Astrocyte of the spinal cord (primary cell): Measurements from ENCODE around the gene HMG20B.
"Not testable (repeated sequence)": the region's sequence is repeated elsewhere in the genome, so short reads cannot be mapped to it uniquely, and the experiment has no call there.

Experiments
- DNase-seq: peaks from one replicate; pipeline ENCODE4 v3.0.0; 2011; ENCODE audit warnings: low read depth, low spot score
- H3K4me3 ChIP-seq: 2 replicates; pipeline ENCODE4 v1.5.1; 2011; ENCODE audit warnings: low read depth, mild to moderate bottlenecking, low read length, moderate library complexity
- in situ Hi-C: cut with HindIII; loops from 2 replicates; pipeline ENCODE4 v1.10.0; 2017; ENCODE audit warnings: low sequenced_read_pairs
- TF ChIP-seq, protein P1 (sequence below): IDR thresholded peaks from 2 replicates; pipeline ENCODE4 v1.5.1; 2012; ENCODE audit warnings: low read depth, mild to moderate bottlenecking, low read length, inconsistent platforms

Gene HMG20B

DNA sequence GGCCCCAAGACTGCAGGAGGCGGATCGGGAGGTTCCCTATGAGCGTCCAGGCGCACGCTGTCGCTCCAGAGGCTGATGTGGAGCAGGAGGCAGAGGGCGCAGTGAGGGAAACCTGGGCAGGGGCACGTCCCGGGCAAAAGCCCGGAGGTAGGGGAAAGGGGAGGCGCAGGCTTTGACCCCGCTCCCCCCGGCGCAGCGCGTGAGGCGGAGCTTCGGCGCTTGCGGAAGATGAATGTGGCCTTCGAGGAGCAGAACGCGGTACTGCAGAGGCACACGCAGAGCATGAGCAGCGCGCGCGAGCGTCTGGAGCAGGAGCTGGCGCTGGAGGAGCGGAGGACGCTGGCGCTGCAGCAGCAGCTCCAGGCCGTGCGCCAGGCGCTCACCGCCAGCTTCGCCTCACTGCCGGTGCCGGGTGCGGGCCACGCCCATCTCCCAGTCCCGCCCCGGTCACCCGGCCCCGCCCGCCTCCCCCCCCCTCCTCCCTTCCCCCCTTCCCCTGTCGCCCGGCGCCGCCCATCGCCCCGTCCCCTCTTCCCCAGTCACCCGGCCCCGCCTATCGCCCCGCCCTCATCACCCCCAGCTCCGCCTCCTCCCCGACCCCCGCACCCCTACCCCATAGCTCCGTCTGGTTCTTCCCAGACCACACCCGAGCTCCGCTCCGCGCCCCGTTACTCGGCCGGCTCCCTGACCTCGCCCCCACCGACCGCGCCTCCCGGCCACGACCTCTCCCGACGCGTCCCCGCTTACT is 4.1 kb downstream of the HMG20B start:
- in situ Hi-C loops, result no loop called here
- peak; percentile 67 for DNase-seq
- TF ChIP-seq, protein P1, sequence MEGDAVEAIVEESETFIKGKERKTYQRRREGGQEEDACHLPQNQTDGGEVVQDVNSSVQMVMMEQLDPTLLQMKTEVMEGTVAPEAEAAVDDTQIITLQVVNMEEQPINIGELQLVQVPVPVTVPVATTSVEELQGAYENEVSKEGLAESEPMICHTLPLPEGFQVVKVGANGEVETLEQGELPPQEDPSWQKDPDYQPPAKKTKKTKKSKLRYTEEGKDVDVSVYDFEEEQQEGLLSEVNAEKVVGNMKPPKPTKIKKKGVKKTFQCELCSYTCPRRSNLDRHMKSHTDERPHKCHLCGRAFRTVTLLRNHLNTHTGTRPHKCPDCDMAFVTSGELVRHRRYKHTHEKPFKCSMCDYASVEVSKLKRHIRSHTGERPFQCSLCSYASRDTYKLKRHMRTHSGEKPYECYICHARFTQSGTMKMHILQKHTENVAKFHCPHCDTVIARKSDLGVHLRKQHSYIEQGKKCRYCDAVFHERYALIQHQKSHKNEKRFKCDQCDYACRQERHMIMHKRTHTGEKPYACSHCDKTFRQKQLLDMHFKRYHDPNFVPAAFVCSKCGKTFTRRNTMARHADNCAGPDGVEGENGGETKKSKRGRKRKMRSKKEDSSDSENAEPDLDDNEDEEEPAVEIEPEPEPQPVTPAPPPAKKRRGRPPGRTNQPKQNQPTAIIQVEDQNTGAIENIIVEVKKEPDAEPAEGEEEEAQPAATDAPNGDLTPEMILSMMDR, result no peak
- peak overlapping the region; percentile 10 for H3K4me3 ChIP-seq

DNA sequence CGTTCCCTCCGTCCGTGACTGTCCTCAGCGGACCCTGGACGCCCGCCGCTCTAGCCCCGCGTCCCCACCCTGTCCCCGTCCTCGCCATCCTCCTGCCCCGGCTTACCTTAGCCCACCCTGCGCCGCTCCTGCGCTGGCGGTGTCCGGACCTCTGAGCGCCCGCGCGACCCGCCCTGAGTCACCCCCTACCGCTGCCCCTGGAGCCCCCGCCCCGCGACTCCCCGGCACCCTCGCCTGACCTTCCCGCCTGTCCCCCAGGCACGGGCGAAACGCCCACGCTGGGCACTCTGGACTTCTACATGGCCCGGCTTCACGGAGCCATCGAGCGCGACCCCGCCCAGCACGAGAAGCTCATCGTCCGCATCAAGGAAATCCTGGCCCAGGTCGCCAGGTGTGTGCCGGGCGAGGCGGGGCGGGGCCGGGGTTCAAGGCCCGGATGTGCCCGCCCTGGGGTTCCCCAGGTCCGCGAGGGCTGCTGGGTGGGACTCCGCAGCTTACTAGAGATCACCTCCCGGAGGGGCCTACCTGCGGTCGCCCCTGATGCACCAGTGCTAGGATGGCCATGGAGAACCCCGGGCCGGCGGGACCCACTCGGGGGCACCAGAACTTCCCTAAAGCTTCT is 5.1 kb downstream of the HMG20B start:
- H3K4me3 ChIP-seq, result no peak overlapping the region
- TF ChIP-seq, protein P1, result no peak
- in situ Hi-C loops, result no loop called here
- DNase-seq, result no peak

DNA sequence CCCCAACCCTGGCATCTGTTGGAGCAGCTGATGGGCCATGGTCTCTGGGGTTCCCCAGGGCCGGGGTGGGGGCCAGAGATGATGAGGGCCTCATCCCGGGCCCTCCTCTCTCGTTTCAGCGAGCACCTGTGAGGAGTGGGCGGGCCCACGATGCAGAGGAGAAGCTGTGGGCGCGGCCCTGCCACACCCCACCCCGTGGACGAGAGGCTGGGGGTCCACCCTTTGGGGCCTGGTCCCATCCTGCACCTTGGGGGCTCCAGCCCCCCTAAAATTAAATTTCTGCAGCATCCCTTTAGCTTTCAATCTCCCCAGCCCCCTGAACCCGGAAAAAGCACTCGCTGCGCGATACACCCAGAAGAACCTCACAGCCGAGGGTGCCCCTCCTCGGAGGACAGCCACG is 5.6 kb downstream of the HMG20B start:
- H3K4me3 ChIP-seq, result no peak overlapping the region
- in situ Hi-C loops, result no loop called here
- no peak for DNase-seq
- TF ChIP-seq, protein P1, result no peak

DNA sequence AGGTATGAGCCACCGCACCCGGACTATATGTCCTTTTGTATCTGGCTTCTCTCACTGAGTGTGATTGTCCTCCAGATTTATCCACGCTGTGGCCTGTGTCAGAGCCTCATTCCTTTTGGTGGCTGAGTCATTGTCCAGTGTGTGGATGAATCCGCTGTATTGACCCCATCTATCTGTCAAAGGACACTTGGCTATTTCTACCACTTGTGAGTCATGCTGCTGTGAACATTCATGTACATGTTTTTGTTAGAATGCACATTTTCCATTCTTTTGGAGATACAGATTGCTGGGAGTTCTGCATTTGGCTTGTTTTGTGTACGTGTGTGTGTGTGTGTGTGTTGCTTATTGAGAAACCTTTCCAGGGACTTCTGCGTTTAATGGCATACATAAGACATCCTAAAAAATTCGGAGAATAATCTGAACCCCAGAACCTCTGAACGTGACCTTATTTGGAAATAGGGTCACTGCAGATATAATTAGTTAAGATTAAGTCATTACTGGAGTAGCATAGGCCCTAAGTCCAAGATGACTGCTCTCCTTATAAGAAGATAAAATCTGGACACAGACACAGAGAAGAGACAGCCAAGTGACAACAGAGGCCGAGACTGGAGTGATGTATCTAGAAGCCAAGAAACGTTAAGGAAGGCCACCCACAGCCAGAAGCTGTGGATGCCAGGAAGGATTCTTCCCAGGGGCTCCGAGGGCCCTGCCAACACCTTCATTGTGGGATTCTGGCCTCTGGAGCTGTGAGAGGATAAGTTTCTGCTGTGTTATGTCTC is 7.6 kb downstream of the HMG20B start:
- no peak overlapping the region for H3K4me3 ChIP-seq
- peak; percentile 93 for DNase-seq
- in situ Hi-C loops, result no loop called here

DNA sequence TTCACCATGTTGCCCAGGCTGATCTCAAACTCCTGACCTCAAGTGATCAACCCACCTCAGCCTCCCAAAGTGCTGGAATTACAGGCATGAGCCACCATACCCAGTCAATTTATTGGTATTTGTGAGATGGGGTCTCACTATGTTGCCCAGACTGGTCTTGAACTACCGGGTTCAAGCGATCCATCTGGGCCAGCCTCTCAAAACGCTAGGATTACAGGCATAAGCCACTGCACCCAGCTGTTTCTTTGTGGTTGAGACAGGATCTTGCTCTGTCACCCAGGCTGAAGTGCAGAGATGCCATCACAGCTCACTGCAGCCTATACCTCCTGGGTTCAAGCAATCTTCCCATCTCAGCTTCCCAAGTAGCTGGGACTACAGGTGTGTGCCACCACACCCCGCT is 9.0 kb downstream of the HMG20B start:
- H3K4me3 ChIP-seq, in situ Hi-C loops: not testable (repeated sequence)

More for the DNA sequence above, 7.6 kb downstream of the HMG20B start:
- TF ChIP-seq, protein P1, result no peak

DNA sequence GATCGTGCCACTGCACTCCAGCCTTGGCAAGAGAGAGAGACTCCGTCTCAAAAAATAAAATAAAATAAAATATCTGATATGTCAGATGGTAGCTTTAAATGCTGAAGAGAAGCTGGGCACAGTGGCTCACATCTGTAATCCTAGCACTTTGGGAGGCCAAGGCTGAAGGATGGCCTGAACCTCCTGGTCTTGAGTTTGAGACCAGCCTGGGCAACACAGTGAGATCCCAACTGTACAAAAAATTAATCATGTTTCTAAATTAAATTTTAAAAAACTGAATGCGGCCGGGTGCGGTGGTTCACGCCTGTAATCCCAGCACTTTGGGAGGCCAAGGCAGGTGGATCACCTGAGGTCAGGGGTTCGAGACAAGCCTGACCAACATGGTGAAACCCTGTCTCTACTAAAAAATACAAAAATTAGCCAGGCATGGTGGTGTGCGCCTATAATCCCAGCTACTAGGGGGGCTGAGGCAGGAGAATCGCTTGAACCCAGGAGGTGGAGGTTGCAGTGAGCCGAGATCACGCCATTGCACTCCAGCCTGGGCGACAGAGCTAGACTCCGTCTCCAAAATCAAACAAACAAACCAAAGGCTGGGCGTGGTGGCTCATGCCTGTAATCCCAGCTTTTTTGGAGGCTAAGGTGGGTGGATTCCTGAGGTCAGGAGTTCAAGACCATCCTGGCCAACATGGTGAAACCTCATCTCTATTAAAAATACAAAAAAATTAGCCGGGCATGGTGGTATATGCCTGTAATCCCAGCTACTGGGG is 11.5 kb downstream of the HMG20B start:
- H3K4me3 ChIP-seq, DNase-seq, in situ Hi-C loops: not testable (repeated sequence)

More for the DNA sequence above, 9.0 kb downstream of the HMG20B start:
- DNase-seq, result not testable (repeated sequence)
